NCI-H128 (cell line): ENCODE data around the gene IL6R.

Source experiments
- DNase-seq: peaks from one replicate; lab custom pipeline; 2025; ENCODE audit not compliant: unreplicated experiment; lab: John Stamatoyannopoulos, UW

The IL6R gene

DNA sequence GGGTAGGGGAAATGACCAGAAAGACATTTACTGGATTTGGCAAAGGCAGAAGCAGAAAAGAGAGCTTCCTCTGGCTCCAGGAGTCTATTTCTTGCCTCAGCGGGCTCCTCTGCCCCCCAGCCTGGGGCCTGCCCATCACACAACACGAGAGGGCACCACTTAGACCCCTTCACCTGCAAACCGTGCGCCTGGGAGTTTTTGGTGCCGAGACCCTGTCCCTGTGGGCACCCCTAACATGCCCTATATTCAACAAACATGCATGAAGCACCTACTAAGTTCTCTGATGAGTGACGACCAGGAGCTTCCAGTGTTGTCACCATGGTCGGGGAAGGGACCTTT, 18.8 kb downstream of the IL6R start:
- no peak for DNase-seq

GRCh38 chr1:154425172-154425571, 20.0 kb downstream of the IL6R start:
- no peak for DNase-seq

DNA sequence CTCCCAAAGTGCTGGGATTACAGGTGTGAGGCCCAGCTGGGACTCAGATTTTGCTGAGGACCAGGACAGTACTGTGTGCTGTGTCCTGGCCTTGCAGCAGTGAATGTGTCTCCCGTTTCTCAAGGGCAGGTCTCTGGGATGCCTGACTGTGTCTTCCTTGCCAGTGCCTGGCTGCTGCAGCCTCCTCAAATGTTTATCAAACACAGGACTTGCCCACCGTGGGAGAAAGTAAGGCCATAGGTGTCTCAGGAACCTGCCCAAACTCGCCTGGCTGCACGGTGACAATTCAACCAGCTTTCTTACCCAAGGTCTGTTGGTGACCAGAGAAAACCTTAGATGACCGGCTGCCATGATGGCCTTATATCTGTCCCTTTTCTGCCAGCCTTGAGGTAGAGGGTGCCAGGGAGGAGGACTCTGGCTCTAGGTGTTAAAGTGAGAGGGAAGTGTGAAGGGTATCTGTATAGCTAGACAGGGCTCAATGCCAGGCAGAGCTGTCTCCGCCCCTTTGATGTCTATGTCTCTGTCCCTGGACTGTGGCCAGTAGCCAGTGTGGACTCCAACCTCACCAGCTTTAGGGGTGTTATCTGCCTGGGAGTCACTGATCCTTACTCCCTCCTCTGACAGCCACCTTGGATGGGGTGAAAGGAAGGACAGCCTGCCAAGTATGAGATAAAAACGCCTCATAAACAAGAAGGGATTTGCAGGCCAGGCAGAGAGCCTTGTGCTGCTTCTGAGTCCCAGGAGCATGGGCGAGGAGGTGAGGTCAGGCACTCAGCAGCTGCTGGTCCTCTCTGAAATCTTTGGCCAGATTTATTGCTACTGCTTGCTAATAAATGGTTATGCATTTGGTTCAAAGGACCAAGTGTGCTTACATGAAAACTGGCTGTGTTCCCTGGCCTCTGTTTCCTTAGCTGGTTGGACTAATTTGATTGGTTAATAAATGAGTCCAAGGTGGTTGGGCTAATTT, 22.3 kb downstream of the IL6R start:
- DNase-seq, result no peak

DNA sequence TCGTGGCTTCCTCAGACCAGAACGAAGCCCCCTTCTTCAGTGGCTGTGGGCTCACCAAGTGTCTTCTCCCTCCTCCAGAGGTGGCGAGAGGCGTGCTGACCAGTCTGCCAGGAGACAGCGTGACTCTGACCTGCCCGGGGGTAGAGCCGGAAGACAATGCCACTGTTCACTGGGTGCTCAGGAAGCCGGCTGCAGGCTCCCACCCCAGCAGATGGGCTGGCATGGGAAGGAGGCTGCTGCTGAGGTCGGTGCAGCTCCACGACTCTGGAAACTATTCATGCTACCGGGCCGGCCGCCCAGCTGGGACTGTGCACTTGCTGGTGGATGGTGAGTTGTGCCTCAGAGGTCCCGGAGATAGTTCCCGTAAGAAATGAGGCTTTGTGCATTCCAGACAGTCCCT, 24.0 kb downstream of the IL6R start:
- no peak for DNase-seq

DNA sequence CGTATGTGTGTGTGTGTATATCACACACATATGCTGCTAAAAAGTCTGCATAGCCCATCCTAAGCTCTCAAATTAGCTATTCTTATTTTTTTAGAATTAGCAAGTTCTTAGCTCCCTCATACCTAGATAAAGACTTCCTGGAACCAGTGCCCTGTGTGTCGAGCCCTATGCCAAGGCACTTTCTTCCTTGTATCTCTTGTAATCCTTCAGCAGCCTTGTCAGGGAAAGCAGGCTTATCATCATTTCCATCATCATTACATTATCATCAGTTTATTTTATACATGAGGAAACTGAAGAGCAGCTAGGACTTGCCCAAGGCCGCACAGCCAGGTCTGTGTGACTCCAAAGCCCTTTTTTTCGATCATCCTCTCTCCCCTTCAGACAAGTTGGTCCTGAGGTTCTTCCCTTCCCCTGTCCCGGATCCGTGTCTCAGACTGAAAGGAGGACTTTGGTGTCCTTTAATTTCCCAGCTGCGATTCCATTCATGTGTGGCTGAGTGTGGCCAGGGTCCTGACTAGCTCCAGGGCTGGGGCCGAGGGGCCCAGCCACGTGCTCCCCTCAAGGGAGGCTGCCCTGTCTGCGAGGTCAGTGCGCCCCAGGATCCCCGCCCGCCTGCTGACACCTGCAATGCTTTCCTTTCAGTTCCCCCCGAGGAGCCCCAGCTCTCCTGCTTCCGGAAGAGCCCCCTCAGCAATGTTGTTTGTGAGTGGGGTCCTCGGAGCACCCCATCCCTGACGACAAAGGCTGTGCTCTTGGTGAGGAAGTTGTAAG, 24.9 kb downstream of the IL6R start:
- DNase-seq, result no peak

- DNase-seq, result no peak
Observed at GRCh38 chr1:154430903-154431302, 25.8 kb downstream of the IL6R start.

- no peak for DNase-seq
Observed at GRCh38 chr1:154431586-154432373, 26.6 kb downstream of the IL6R start.

DNA sequence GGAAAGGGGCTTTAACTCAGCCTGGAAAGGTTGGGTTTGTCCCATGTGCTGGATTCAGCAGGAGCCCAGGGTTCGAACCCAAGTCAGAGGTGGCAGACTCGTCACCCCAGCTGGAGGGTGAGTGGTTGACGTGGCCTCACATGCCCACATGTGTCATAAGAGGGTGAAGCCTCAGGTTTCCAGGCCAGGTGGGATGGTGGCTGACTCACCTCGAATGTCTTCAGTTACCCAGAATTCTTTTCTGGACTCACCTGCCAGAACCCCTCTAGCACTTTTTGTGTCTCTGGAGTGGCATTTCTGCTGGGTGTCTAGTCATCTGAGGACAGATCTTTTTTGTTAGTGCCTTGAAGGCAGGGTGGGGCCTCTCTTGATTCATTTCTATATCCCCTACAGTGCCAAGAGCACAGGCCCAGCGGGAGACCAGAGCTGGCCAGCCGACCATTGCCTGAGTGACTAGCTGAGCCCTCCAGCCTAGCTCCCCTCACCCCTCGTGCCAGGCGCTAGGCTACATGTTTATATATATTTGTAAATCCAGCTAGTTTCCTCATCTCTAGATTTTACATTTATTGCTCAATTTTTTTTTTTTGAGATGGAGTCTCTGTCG, 28.1 kb downstream of the IL6R start:
- DNase-seq, result no peak

DNA sequence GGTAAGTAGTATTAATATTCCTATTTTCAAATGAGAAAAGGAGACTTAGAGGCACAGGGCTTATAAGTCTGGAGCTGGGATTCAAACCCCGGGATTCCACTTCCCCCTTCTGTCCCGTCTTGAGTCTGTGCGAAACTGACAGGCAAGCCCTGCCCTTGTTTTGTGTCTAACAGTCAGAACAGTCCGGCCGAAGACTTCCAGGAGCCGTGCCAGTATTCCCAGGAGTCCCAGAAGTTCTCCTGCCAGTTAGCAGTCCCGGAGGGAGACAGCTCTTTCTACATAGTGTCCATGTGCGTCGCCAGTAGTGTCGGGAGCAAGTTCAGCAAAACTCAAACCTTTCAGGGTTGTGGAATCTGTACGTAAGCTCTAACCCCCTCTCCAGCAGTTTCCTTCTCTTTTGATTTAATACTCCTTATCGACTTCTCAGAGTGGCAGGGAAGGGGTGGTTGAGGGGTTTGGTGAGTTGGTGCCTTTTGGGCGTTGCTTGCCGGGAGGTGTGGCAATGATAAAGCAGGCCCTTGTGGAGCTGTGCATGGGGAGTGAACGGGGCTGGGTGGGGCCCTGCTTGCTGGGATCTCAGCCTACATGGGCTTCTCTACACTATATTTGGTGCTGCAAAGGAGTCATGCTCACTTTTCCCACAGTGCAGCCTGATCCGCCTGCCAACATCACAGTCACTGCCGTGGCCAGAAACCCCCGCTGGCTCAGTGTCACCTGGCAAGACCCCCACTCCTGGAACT, 29.4 kb downstream of the IL6R start:
- no peak for DNase-seq

DNA sequence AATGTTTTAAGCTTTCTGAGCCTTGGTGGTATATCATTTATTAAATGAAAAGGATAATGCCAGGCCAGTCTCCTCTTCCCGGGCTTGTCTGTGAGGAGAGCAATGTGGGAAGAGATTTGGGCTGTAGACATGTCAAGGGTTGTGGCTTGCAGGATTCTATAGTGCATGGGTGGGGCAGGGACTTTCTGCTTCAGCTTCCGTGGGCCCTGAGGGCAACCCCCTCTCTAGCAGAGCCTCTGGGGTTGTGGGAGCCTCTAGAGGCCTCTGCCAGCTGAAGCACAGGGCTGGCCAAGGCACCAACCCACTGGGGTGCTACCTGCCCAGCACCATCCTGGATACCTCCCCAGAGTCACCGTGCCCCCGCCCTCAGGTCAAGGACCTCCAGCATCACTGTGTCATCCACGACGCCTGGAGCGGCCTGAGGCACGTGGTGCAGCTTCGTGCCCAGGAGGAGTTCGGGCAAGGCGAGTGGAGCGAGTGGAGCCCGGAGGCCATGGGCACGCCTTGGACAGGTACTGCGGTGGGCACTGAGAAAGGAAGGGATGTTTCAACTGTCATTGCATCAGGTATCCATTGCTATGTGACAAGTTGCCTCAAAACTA, 30.6 kb downstream of the IL6R start:
- DNase-seq, result no peak

- no peak for DNase-seq
Observed at GRCh38 chr1:154436433-154436832, 31.3 kb downstream of the IL6R start.

DNA sequence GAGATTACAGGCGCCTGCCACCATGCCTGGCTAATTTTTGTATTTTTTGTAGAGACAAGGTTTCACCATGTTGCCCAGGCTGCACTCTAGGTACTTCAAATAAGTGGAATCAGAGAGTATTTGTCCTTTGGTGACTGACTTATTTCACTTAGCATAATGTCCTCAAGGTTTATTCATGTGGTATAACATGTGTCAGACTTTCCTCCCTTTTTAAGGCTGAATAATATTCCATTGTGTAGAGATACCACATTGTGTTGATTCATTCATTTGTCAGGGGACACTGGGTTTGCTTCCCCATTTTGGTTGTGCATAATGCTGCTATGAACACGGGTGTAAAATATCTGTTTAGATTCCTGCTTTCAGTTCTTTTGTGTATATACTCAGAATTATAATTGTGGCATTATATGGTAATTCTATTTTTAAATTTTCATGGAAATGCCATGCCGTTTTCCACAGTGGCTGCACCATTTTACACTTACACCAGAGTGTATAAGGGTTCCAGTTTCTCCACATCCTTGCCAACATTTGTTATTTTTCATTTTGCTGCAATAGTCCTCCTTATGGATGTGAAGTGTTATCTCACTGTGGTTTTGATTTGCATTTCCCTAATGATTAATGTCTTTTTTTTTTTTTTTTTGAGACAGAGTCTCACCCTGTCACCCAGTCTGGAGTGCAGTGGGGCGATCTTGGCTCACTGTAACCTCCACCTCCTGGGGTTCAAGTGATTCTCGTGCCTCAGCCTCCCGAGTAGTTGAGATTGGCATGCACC, 35.1 kb downstream of the IL6R start:
- no peak for DNase-seq

DNA sequence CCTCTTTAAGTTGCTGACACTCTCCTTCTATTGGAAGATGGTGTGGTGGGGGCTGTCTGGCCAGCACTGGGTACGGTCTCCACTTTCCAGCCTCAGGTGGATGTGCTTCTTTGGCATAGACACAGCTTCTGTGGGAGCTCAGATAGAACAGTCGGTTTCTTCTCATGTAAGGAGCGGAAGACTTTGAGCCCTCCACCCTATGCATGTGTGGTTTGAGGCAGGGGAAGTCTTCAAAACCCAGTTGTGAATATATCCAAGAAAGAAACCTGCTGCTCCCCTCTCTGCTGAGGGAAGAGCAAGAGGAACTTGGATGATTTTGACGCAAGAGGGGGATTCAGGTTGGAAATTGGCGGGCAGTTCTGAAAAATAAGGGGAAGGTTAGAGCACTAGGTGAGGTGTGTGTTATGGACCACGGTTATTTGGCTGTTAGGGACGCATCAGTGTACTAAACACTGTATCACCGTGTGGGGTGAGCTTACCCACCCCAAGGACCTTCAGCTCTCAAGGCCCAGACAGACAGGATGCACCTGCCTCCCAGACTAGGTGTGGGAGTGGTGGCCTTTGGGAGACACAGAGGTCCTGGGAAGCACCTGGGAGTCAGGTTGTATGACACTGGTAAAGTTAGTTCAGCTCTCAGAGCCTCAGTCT, 36.2 kb downstream of the IL6R start:
- no peak for DNase-seq

- DNase-seq, result no peak
Observed at GRCh38 chr1:154442006-154442740, 37.0 kb downstream of the IL6R start.

GRCh38 chr1:154443274-154444013, 38.3 kb downstream of the IL6R start:
- DNase-seq, result no peak

- no peak for DNase-seq
Observed at GRCh38 chr1:154445040-154445472, 39.9 kb downstream of the IL6R start.

DNA sequence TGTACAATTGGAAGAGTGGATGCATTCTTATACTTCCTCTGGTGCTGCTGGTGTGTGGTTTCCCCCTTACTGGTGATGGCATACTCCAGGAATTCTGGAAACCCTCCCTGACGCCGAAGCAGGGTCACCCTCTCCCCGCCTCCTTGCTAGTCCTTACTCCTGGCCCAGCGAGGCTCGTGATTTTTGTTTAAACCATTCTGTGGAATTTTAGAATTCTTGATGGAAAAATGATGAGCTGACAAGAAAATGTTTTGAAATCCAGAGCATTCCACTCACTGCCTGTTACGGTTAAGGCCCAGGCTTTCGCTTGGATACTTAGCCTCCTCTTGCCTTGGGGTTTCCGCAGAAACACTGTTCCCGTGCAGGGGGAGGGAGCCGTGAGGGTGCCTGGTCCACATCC, 41.1 kb downstream of the IL6R start:
- DNase-seq, result no peak
